Fibroblast of pulmonary artery (primary cell): ENCODE measurements around the gene SYT9.
"Not testable (repeated sequence)": the region's sequence is repeated elsewhere in the genome, so short reads cannot be mapped to it uniquely, and the experiment has no call there.

ENCODE experiments used
- DNase-seq: peaks from one replicate; pipeline ENCODE4 v3.0.0-alpha.2; 2010; ENCODE audit warnings: low read depth
- H3K4me3 ChIP-seq: replicated peaks from 2 replicates; pipeline ENCODE4 v1.5.1; 2011; ENCODE audit warnings: low read depth, mild to moderate bottlenecking, control low read depth, low read length, moderate library complexity
- TF ChIP-seq, protein P1 (sequence below): IDR thresholded peaks from 2 replicates; pipeline ENCODE4 v1.5.1; 2011; ENCODE audit warnings: mild to moderate bottlenecking, control low read depth, low read length, inconsistent platforms; ENCODE audit errors: missing control alignments

SYT9 gene

DNA sequence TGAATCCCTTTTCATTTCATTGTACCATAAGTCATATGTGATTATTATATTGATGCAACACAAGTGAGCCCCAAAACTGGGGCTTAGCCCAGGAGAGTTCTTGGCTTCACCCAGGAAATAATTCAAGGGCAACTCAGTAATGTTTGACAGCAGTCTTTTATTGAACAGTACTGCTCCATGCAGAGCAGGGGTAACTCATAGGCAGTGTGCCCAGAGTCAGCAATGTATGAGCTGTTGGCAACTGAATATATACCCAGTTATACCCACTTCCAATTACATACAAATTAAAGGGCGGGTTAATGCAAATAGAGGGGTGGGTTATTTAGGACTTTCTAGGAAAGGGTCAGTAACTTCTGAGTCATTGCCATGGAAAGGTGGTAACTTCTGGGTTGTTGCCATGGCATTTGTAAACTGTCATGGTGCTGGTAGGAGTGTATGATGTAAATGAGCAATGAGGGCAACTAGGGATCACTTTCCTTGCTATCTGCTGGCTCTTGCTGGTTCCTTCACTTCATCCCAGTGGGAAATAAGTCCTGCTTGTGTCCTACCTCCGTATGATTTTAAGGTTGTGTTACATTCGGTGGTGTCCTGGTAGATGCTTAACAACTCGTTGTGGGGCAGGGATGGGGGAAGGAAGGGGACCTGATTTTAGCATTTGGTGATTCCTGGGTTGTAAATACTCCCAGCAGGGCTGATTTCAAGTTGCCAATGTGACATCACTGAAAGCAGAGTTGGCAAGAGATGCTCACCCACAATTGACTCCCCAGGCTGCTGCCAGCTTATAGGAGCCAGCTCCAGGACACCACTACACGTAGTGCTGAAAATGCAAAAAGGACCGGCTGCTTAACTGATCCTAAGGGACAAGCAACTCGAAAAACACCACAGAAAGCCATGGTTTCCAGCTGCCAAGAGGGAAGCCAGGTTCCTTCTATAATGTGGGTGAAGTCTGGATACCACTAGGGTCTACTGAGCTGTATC lies 70.1 kb downstream of the SYT9 start:
- TF ChIP-seq, protein P1, sequence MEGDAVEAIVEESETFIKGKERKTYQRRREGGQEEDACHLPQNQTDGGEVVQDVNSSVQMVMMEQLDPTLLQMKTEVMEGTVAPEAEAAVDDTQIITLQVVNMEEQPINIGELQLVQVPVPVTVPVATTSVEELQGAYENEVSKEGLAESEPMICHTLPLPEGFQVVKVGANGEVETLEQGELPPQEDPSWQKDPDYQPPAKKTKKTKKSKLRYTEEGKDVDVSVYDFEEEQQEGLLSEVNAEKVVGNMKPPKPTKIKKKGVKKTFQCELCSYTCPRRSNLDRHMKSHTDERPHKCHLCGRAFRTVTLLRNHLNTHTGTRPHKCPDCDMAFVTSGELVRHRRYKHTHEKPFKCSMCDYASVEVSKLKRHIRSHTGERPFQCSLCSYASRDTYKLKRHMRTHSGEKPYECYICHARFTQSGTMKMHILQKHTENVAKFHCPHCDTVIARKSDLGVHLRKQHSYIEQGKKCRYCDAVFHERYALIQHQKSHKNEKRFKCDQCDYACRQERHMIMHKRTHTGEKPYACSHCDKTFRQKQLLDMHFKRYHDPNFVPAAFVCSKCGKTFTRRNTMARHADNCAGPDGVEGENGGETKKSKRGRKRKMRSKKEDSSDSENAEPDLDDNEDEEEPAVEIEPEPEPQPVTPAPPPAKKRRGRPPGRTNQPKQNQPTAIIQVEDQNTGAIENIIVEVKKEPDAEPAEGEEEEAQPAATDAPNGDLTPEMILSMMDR = no peak
- no peak overlapping the region for H3K4me3 ChIP-seq
- no peak for DNase-seq

DNA sequence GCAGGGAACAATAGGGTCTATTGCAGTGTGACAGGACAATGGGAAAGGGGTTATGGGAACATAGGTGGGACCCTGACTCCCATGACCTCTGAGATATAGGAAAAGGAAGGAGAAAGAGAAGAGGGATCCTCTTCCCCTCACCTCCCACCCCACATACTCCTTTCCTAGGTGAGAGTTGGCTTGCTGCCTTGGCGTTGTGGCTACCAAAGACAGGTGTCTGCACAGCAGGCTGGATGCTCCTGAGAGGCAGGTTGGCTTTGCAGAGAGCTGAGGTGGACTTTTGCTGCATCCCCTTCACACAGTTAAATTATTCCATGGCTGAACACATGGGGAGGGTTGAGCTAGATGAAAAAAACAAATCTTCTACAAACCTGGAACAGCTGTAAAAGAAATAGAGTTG lies 80.7 kb downstream of the SYT9 start:
- TF ChIP-seq, protein P1 = no peak
- H3K4me3 ChIP-seq = no peak overlapping the region
- DNase-seq = no peak

DNA sequence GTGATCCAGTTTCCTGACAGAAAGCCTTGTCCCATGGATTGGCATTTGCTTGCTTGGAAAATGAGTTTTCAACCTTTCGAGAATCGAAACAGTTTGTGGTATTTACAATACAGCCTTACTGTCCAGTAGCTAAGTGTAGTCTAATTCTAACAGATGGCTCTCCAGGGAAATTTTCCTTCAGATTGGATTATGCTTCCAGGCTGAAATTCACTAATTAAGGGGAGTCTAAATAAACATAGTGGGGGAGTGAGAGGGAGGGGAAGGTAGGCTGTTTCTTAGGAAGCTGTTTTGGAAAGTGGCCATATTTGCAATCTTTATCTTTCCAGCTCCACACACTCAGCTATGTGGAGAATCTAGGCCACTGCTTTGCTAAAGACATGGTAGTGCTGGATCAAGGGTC lies 81.3 kb downstream of the SYT9 start:
- TF ChIP-seq, protein P1 = no peak
- no peak for DNase-seq
- no peak overlapping the region for H3K4me3 ChIP-seq

DNA sequence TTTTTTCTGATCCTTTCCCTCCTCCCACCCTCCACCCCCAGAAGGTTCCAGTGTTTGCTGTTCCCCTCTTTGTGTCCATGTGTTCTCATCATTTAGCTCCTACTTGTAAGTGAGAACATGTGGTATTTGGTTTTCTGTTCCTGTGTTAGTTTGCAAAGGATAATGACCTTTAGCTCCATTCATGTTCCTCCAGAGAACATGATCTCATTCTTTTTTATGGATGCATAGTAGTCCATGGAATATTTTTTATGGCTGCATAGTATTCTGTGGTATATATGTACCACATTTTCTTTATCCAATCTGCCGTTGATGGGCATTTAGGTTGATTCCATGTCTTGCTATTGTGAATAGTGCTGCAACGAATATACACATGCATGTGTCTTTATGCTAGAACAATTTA lies 83.7 kb downstream of the SYT9 start:
- not testable (repeated sequence) for H3K4me3 ChIP-seq, DNase-seq

DNA sequence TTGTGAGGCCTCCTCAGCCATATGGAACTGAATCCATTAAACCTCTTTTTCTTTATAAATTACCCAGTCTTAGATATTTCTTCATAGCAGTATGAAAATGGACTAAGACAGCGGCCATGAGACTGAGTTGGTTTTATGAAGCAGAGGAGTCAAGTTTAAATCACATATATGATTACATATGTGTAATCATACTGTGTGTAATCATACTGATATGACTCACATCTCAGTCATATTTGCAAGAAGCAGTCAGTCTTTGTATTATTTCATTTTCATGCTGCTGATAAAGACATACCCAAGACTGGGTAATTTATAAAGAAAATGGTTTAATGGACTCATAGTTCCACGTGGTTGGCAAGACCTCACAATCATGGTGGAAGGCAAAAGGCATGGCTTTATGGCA lies 89.8 kb downstream of the SYT9 start:
- no peak for DNase-seq
- H3K4me3 ChIP-seq = no peak overlapping the region
- TF ChIP-seq, protein P1 = no peak

DNA sequence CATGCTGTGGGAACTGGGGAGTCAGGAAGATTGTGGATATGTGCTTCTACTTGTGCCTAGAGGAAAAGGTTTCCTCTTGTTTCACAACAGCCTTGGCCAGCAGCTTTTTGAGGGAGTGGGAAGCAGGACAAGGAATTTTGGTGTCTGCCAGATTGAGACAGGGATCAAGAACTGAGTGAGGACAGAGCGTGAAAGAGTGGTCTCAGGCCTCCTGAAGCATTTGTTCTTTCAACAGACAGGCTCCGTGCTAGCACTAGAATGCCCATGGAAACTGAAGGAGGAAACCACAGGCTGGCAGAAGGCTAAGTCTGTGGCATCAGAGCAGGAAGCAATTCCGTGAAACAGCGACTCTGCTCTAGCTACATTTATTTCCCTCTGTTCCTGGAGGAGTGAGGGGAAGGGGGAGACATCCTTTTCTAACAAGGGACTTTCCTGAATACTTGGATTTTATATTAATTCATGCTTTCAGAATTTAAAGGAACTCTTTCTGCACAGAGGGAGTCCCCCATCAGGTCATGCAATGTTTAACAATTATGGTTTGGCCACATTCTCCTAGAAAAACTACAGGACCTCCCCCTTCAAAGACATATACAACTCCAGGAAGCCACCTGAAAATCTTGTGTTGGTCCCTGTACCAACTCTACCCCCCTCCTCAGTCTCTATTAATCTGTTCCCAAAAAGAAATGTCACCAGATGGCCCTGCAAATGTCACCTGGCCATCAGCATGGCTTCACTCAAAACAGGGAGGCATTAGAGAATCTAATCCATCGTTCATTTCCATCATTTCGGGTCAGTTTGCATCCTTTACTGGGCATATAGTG lies 96.1 kb downstream of the SYT9 start:
- no peak for DNase-seq
- H3K4me3 ChIP-seq = no peak overlapping the region
- TF ChIP-seq, protein P1 = no peak
